Astrocyte (in vitro differentiated cells and primary cell): ENCODE results near the gene CTTNBP2. TPM values are rescaled to one million over a fixed set of nuclear protein-coding genes. Genes with fewer than 3 reads are reported as not detected.

ENCODE experiments used
- DNase-seq: peaks from one replicate; pipeline ENCODE4 v3.0.0-alpha.2; 2010; ENCODE audit warnings: low read depth
- FAIRE-seq: peaks from 2 replicates; lab custom pipeline; 2011; peaks lifted over from hg19 to GRCh38; lab: Jason Lieb, UNC
- H2AFZ ChIP-seq: 2 replicates; pipeline ENCODE4 v1.6.0; 2012; ENCODE audit warnings: low read depth, low read length, inconsistent platforms
- H3K27ac ChIP-seq: 2 replicates; pipeline ENCODE4 v1.5.1; 2011; ENCODE audit warnings: low read depth, low read length, inconsistent platforms
- H3K27me3 ChIP-seq: 2 replicates; pipeline ENCODE4 v1.6.0; 2011; ENCODE audit warnings: low read length, inconsistent platforms; ENCODE audit not compliant: insufficient read depth
- H3K36me3 ChIP-seq: 2 replicates; pipeline ENCODE4 v1.5.1; 2011; ENCODE audit warnings: low read length, inconsistent platforms; ENCODE audit not compliant: insufficient read depth
- H3K4me1 ChIP-seq: 2 replicates; pipeline ENCODE4 v1.5.1; 2011; ENCODE audit warnings: low read length, inconsistent platforms; ENCODE audit not compliant: insufficient read depth
- H3K4me2 ChIP-seq: 2 replicates; pipeline ENCODE4 v1.6.0; 2012; ENCODE audit warnings: low read length, inconsistent platforms
- H3K4me3 ChIP-seq: 2 replicates; pipeline ENCODE4 v1.5.1; 2011; ENCODE audit warnings: low read depth, mild to moderate bottlenecking, low read length, inconsistent platforms; ENCODE audit not compliant: insufficient read depth
- H3K79me2 ChIP-seq: 2 replicates; pipeline ENCODE4 v1.6.0; 2012; ENCODE audit warnings: mild to moderate bottlenecking, low read length, inconsistent platforms; ENCODE audit not compliant: insufficient read depth
- H3K9ac ChIP-seq: 2 replicates; pipeline ENCODE4 v1.6.0; 2012; ENCODE audit warnings: mild to moderate bottlenecking, low read length, inconsistent platforms
- H3K9me3 ChIP-seq: 2 replicates; pipeline ENCODE4 v1.5.1; 2012; ENCODE audit warnings: low read depth, mild to moderate bottlenecking, low read length, inconsistent platforms; ENCODE audit not compliant: insufficient read depth
- H4K20me1 ChIP-seq: 2 replicates; pipeline ENCODE4 v1.6.0; 2012; ENCODE audit warnings: low read length, inconsistent platforms; ENCODE audit not compliant: insufficient read depth
- H3K27ac Mint-ChIP-seq: one replicate; pipeline ENCODE4 v1.8.0; 2021; ENCODE audit warnings: mild to moderate bottlenecking, mixed read lengths; ENCODE audit not compliant: unreplicated experiment
- H3K27me3 Mint-ChIP-seq: one replicate; pipeline ENCODE4 v1.8.0; 2021; ENCODE audit warnings: low read depth, mixed read lengths; ENCODE audit not compliant: unreplicated experiment
- H3K36me3 Mint-ChIP-seq: one replicate; pipeline ENCODE4 v1.8.0; 2021; ENCODE audit warnings: low read depth, mixed read lengths; ENCODE audit not compliant: unreplicated experiment
- H3K4me1 Mint-ChIP-seq: one replicate; pipeline ENCODE4 v1.8.0; 2021; ENCODE audit warnings: low read depth, mixed read lengths; ENCODE audit not compliant: unreplicated experiment
- H3K4me3 Mint-ChIP-seq: one replicate; pipeline ENCODE4 v1.8.0; 2021; ENCODE audit warnings: mild to moderate bottlenecking, moderate library complexity, mixed read lengths; ENCODE audit not compliant: unreplicated experiment
- H3K9me3 Mint-ChIP-seq: one replicate; pipeline ENCODE4 v1.8.0; 2021; ENCODE audit warnings: mild to moderate bottlenecking, mixed read lengths; ENCODE audit not compliant: unreplicated experiment
- EZH2 ChIP-seq: IDR thresholded peaks from 2 replicates; pipeline ENCODE4 v1.6.1; 2012; ENCODE audit warnings: mild to moderate bottlenecking, low read length, inconsistent platforms; ENCODE audit not compliant: insufficient read depth
- total RNA-seq: library from RNA; stranded (reverse); gene quantifications from 2 replicates; pipeline ENCODE4 v1.2.1, GENCODE V29; 2021
- TF ChIP-seq, protein P1 (sequence below): IDR thresholded peaks from 2 replicates; pipeline ENCODE4 v1.5.1; 2011; ENCODE audit warnings: low read depth, mild to moderate bottlenecking, inconsistent platforms, low read length, moderate library complexity; ENCODE audit not compliant: insufficient read depth

CTTNBP2 gene
- total RNA-seq, 1 donor from 2014 or later: 4.9 TPM

DNA sequence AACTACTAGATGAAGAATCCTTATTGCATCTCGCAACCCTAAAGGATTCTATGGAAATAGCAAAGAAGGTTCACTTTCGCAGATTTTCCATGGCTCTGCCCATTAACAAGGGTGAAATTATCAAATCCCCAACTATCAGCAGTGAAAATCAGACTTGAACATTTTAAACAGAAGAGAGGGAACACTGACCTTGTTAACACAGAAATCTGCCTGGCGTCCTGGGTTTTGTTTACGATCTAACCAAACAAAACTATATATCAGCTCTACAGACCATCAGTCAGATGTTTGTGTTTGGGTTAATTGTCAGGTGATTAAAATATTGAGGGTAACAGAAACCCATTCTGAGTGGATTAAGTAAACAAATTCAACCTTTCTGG lies 1.9 kb downstream of the CTTNBP2 start:
- H3K4me1 ChIP-seq: peaks cover 12% of the 10 kb centered on the region
- H3K4me3 ChIP-seq: no peak overlapping the region
- H3K36me3 ChIP-seq: no peaks in the 10 kb centered on the region
- H3K4me2 ChIP-seq: peak overlapping the region; percentile 94
- no peak overlapping the region for H3K27ac ChIP-seq
- no peak overlapping the region for H3K9ac ChIP-seq
- H3K27me3 Mint-ChIP-seq: peaks cover 2% of the 10 kb centered on the region
- H3K36me3 Mint-ChIP-seq: no peaks in the 10 kb centered on the region
- peaks cover 6% of the 10 kb centered on the region for H3K4me1 Mint-ChIP-seq
- H3K79me2 ChIP-seq: no peaks in the 10 kb centered on the region
- FAIRE-seq (no peak), DNase-seq (no peak)
- H4K20me1 ChIP-seq: no peaks in the 10 kb centered on the region
- TF ChIP-seq EZH2: no peak
- TF ChIP-seq, protein P1, sequence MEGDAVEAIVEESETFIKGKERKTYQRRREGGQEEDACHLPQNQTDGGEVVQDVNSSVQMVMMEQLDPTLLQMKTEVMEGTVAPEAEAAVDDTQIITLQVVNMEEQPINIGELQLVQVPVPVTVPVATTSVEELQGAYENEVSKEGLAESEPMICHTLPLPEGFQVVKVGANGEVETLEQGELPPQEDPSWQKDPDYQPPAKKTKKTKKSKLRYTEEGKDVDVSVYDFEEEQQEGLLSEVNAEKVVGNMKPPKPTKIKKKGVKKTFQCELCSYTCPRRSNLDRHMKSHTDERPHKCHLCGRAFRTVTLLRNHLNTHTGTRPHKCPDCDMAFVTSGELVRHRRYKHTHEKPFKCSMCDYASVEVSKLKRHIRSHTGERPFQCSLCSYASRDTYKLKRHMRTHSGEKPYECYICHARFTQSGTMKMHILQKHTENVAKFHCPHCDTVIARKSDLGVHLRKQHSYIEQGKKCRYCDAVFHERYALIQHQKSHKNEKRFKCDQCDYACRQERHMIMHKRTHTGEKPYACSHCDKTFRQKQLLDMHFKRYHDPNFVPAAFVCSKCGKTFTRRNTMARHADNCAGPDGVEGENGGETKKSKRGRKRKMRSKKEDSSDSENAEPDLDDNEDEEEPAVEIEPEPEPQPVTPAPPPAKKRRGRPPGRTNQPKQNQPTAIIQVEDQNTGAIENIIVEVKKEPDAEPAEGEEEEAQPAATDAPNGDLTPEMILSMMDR: no peak
- H3K4me3 Mint-ChIP-seq: peak overlapping the region; percentile 51
- no peaks in the 10 kb centered on the region for H3K27me3 ChIP-seq
- no peaks in the 10 kb centered on the region for H3K9me3 Mint-ChIP-seq
- H3K9me3 ChIP-seq: no peaks in the 10 kb centered on the region
- no peak overlapping the region for H2AFZ ChIP-seq
- H3K27ac Mint-ChIP-seq: no peak overlapping the region

DNA sequence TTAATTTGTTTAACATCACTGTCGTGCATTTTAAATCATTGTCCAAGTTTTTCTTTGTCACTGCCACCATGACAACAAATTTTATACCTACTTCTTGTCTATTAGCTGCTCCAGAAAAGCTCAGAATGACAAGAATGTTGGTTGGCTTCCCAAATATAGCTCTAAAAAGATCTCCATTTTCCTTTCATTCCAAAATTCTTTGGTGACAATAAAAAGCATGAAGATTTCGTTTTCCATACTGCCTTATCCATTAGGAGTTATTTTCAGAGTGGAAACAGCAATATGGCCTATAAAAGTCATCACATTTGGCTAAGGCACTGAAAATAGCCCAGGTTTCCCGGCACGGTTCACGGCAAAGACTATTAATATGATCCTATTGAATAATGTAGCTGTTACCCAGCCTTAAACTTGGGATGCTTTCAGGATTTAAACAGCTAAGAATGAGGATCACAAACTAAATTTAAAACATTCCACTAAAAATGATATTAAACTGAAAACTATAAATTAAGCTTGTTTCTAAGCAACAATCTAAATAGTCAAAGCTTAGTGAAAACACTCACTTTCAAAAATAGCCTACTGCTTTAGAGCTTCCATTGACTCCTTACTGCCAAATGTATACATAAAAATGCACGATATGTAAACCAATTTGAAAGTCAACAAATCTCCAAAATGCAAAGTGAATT lies 2.7 kb downstream of the CTTNBP2 start:
- no peak for FAIRE-seq
- Histone ChIP-seq H3K4me2 (no peak overlapping the region), H3K9ac (no peak overlapping the region), H3K9me3 (no peaks in the 10 kb centered on the region), H3K36me3 (no peaks in the 10 kb centered on the region), H3K79me2 (no peaks in the 10 kb centered on the region), H3K27me3 (no peaks in the 10 kb centered on the region), H4K20me1 (no peaks in the 10 kb centered on the region), H3K4me1 (peaks cover 12% of the 10 kb centered on the region), H3K27ac (no peak overlapping the region), H2AFZ (no peak overlapping the region), H3K4me3 (no peak overlapping the region)
- Mint-ChIP-seq H3K4me3 (no peak overlapping the region), H3K4me1 (peaks cover 5% of the 10 kb centered on the region), H3K27ac (no peak overlapping the region), H3K36me3 (no peaks in the 10 kb centered on the region), H3K27me3 (peaks cover 2% of the 10 kb centered on the region), H3K9me3 (no peaks in the 10 kb centered on the region)
- TF ChIP-seq, protein P1: no peak
- TF ChIP-seq EZH2: no peak
- no peak for DNase-seq

DNA sequence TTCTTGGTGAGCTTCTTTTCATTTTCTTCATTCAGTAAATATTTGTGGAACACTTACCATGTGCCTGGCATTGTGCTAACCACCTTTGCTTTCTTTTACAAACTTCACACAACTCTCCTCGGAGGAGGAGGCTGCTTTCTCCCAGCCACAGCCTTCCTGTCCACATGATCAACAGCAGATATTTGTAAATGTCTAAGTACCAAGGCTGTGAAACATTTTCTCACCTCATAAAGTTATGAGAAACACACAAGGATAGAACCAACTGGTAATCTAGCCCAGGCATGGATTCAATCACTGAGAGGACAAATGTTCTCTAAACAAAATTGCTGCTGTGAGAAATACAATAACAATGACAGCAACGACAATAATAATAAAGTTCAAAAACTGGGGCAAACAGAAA lies 3.9 kb downstream of the CTTNBP2 start:
- H3K27me3 ChIP-seq: no peaks in the 10 kb centered on the region
- no peak for DNase-seq
- FAIRE-seq: no peak
- peaks cover 1% of the 10 kb centered on the region for H3K27me3 Mint-ChIP-seq
- H3K4me1 Mint-ChIP-seq: peaks cover 5% of the 10 kb centered on the region
- TF ChIP-seq EZH2: no peak
- TF ChIP-seq, protein P1: no peak
- H3K36me3 ChIP-seq: no peaks in the 10 kb centered on the region
- no peaks in the 10 kb centered on the region for H3K79me2 ChIP-seq
- H3K36me3 Mint-ChIP-seq: no peaks in the 10 kb centered on the region
- no peak overlapping the region for H2AFZ ChIP-seq
- H3K9ac ChIP-seq: no peak overlapping the region
- no peak overlapping the region for H3K27ac ChIP-seq
- H3K4me2 ChIP-seq: no peak overlapping the region
- no peak overlapping the region for H3K27ac Mint-ChIP-seq
- H3K4me3 ChIP-seq: no peak overlapping the region
- H3K4me3 Mint-ChIP-seq: no peak overlapping the region
- no peaks in the 10 kb centered on the region for H4K20me1 ChIP-seq
- H3K4me1 ChIP-seq: peaks cover 12% of the 10 kb centered on the region
- H3K9me3 Mint-ChIP-seq: no peaks in the 10 kb centered on the region
- no peaks in the 10 kb centered on the region for H3K9me3 ChIP-seq
